T-helper 22 cell (primary cell): ENCODE results near the gene AATK.

Experiments
- DNase-seq: peaks from one replicate; pipeline ENCODE4 v3.0.0-alpha.2; 2020; ENCODE audit warnings: low read depth

Gene AATK

GRCh38 chr17:81128338-81128737, 37.7 kb downstream of the AATK start:
- no peak for DNase-seq

- DNase-seq = no peak
Observed at GRCh38 chr17:81127526-81128177, 38.4 kb downstream of the AATK start.

GRCh38 chr17:81127133-81127455, 38.9 kb downstream of the AATK start:
- no peak for DNase-seq

- DNase-seq = no peak
Observed at GRCh38 chr17:81126281-81127132, 39.5 kb downstream of the AATK start.

GRCh38 chr17:81125573-81126081, 40.4 kb downstream of the AATK start:
- no peak for DNase-seq

GRCh38 chr17:81124377-81124776, 41.6 kb downstream of the AATK start:
- no peak for DNase-seq

- no peak for DNase-seq
Observed at GRCh38 chr17:81123052-81124048, 42.7 kb downstream of the AATK start.

GRCh38 chr17:81121841-81122733, 43.9 kb downstream of the AATK start:
- DNase-seq = no peak

- no peak for DNase-seq
Observed at GRCh38 chr17:81120695-81121621, 45.1 kb downstream of the AATK start.

GRCh38 chr17:81120149-81120484, 45.9 kb downstream of the AATK start:
- DNase-seq = no peak

- DNase-seq = peak; percentile 73
Observed at GRCh38 chr17:81119223-81120148, 46.5 kb downstream of the AATK start.

GRCh38 chr17:81118308-81119221, 47.5 kb downstream of the AATK start:
- no peak for DNase-seq

- no peak for DNase-seq
Observed at GRCh38 chr17:81117672-81118198, 48.3 kb downstream of the AATK start.

- no peak for DNase-seq
Observed at GRCh38 chr17:81116704-81117103, 49.3 kb downstream of the AATK start.

- no peak for DNase-seq
Observed at GRCh38 chr17:81115749-81116464, 50.1 kb downstream of the AATK start.

GRCh38 chr17:81115219-81115618, 50.8 kb downstream of the AATK start:
- DNase-seq = no peak
